ENCODE results near the gene NKAIN4. TPM values are rescaled to one million over a fixed set of nuclear protein-coding genes. Genes with fewer than 3 reads are reported as not detected.
A peak's percentile ranks its signal among the peaks of the same experiment; 100 is the strongest.

The NKAIN4 gene
- total and polyA plus RNA-seq, 2 experiments from 2014 or later: 13.5 to 21.0 TPM

DNA sequence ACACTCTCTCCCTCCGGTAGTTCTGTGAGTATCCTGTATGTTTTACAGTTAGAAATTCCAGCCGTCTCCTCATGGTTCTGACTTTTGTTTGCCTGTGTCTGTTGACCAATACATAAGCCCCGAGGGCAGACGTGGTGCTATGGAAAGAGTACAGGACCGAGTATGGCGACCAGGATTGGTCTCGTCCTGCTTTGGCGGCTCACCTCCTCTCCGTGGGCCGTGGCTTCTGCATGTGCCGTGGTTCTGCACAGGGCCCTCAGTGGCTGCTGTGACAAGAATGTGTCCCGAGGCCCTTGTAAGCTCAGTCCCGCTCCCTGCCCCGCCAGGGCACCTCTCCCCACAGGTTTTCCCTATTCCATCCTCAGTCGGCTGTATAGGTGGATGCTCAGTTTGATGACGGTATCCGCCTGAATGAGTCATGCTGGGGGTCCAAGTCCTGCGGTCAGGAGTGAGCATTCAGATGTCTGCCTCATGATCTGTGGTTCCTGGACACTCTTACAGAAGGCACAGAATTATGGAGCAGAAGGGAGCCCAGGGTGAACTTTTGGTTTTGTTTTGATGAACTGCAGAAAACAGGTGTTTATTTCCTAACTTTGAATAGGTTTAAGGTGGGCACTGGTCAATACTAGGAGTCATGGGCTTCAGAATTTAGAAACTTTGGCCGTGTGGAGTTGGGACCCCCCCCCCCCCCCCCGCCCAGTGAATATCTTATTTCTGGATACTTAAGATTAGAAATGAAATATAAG, 19.5 kb upstream of the NKAIN4 start:
- H3K4me2 ChIP-seq: peak overlapping the region; percentile 86
- peak overlapping the region; percentile 57 for H3K27ac ChIP-seq
- H3K36me3 ChIP-seq (replicated peaks; ENCODE audit: insufficient read depth, low read depth): no peaks in the 10 kb centered on the region
- H3K9me3 ChIP-seq (ENCODE audit: low read depth): no peaks in the 10 kb centered on the region
- peak overlapping the region; percentile 83 for H3K4me3 ChIP-seq
- peaks cover 38% of the 10 kb centered on the region for H4K20me1 ChIP-seq (ENCODE audit: insufficient read depth, poor library complexity, severe bottlenecking)
- H3K27me3 ChIP-seq: no peaks in the 10 kb centered on the region
- H3K4me1 ChIP-seq (ENCODE audit: insufficient read depth): peaks cover 15% of the 10 kb centered on the region
- H3K9me2 ChIP-seq (replicated peaks; ENCODE audit: insufficient read depth): no peaks in the 10 kb centered on the region
- DNase-seq (ENCODE audit: low spot score): peak; percentile 74
- 37% methylated on average over 20 of the region's 20 CpGs for WGBS (ENCODE audit: low lambda C conversion rate, missing lambda C conversion rate)
- TF ChIP-seq, protein P1, sequence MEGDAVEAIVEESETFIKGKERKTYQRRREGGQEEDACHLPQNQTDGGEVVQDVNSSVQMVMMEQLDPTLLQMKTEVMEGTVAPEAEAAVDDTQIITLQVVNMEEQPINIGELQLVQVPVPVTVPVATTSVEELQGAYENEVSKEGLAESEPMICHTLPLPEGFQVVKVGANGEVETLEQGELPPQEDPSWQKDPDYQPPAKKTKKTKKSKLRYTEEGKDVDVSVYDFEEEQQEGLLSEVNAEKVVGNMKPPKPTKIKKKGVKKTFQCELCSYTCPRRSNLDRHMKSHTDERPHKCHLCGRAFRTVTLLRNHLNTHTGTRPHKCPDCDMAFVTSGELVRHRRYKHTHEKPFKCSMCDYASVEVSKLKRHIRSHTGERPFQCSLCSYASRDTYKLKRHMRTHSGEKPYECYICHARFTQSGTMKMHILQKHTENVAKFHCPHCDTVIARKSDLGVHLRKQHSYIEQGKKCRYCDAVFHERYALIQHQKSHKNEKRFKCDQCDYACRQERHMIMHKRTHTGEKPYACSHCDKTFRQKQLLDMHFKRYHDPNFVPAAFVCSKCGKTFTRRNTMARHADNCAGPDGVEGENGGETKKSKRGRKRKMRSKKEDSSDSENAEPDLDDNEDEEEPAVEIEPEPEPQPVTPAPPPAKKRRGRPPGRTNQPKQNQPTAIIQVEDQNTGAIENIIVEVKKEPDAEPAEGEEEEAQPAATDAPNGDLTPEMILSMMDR (IDR thresholded peaks at IDR 0.05; ENCODE audit: poor library complexity): no peak
- TF ChIP-seq EZH2phosphoT487 (IDR thresholded peaks at IDR 0.05; ENCODE audit: low read depth, severe bottlenecking, unreplicated experiment): no peak
- TF ChIP-seq EZH2 (IDR thresholded peaks at IDR 0.05; ENCODE audit: borderline replicate concordance): no peak
- H3K79me2 ChIP-seq: peaks cover 59% of the 10 kb centered on the region
- H2AFZ ChIP-seq: no peak overlapping the region

DNA sequence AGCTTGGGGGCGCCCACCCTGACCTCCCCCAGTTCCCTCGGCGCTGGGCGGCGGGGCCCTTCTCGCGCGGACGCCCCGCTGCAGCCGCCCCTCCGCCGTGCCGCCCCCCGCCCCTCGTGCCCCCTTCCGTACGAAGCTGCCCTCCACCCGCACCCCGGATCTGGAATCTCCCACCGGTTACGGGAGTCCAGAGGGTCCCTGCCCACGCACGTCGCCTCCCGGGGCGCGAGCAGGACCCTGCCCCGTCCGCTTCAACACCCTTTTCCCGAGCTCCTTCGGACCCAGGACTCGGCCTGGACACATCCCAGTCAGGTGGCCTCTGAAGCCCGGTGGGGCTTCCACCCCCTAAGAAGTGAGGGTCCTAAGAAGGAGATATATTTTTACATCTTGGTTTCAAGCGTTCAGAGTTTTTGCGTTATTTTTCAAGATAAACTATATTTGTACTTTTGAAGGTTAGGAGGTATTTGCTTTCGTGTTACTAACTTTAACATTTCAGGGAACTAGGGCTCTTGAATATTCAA, 18.9 kb upstream of the NKAIN4 start:
- peaks cover 59% of the 10 kb centered on the region for H3K79me2 ChIP-seq
- peak overlapping the region; percentile 83 for H3K4me3 ChIP-seq
- H3K9me3 ChIP-seq (ENCODE audit: low read depth): no peaks in the 10 kb centered on the region
- TF ChIP-seq EZH2 (IDR thresholded peaks at IDR 0.05; ENCODE audit: borderline replicate concordance) (no peak), EZH2phosphoT487 (IDR thresholded peaks at IDR 0.05; ENCODE audit: low read depth, severe bottlenecking, unreplicated experiment) (no peak)
- TF ChIP-seq, protein P1 (IDR thresholded peaks at IDR 0.05; ENCODE audit: poor library complexity): no peak
- H3K9me2 ChIP-seq (replicated peaks; ENCODE audit: insufficient read depth): no peaks in the 10 kb centered on the region
- H3K27ac ChIP-seq: peak overlapping the region; percentile 57
- H3K27me3 ChIP-seq: no peaks in the 10 kb centered on the region
- peak overlapping the region; percentile 86 for H3K4me2 ChIP-seq
- H2AFZ ChIP-seq: no peak overlapping the region
- no peaks in the 10 kb centered on the region for H3K36me3 ChIP-seq (replicated peaks; ENCODE audit: insufficient read depth, low read depth)
- peaks cover 38% of the 10 kb centered on the region for H4K20me1 ChIP-seq (ENCODE audit: insufficient read depth, poor library complexity, severe bottlenecking)
- WGBS (ENCODE audit: low lambda C conversion rate, missing lambda C conversion rate): 3% methylated on average over 19 of the region's 37 CpGs
- peaks cover 21% of the 10 kb centered on the region for H3K4me1 ChIP-seq (ENCODE audit: insufficient read depth)
- no peak for DNase-seq (ENCODE audit: low spot score)

DNA sequence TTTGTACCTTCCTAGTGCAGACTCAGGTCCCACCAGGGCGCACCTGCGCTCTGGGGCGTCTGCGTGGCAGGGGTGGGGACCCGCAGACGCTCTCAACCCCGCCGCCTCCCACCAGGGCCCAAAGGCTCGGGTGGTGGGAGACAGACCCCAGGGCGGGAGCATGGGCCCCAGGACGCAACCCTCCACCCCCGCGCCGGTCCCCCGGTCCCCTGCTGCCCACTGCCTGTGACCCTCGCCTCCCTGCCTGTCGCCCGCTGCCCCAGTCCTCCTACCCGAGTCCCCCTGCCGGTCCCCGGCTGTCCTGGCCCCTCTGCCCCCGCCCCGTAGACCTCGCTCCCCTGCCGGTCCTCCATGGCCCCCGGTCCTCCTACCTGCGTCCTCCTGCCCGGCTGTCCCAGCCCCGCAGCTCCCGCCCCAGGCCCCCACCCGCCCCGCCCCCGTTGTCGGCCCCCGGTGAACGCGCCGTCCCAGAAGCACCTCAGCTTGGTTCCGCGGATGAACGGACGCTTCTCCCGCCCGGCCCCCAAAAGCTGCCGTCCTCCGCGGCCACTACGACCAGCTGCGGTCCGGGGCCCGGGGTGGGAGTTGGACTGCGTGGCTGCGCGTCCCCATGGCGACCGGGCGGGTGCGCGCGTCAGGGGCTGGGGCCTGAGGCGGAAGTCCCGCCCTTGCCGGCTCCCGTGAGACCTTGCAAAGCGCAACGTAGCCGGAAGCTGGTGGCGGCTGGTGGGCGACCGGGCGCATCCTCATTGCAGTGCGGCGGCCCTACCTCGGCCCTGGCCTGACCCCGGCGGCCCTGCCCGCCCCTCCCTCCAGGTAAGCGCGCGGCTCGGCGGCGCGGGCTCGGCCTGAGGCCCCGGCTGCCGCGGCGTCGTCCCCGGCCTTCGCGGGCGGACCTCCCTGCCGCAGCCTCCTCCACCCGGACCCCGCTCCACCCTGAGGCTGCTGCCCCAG, 18.1 kb upstream of the NKAIN4 start, which contains the start of gene ARFGAP1:
Gene ARFGAP1 (plus strand): TSS at position 709 of the 954 bp plus-strand sequence. CDS start 2,768 bp downstream, outside the sequence.
- no peaks in the 10 kb centered on the region for H3K9me3 ChIP-seq (ENCODE audit: low read depth)
- peak within 1 kb of the TSS; percentile 88 for H3K4me2 ChIP-seq
- DNase-seq (ENCODE audit: low spot score): peak; percentile 96
- H3K27ac ChIP-seq: peak within 1 kb of the TSS; percentile 57
- H3K27me3 ChIP-seq: no peaks in the 10 kb centered on the region
- peak within 1 kb of the TSS; percentile 53 for H2AFZ ChIP-seq
- H3K9me2 ChIP-seq (replicated peaks; ENCODE audit: insufficient read depth): no peaks in the 10 kb centered on the region
- 4% methylated on average over 37 of the region's 97 CpGs for WGBS (ENCODE audit: low lambda C conversion rate, missing lambda C conversion rate)
- no peaks in the 10 kb centered on the region for H3K36me3 ChIP-seq (replicated peaks; ENCODE audit: insufficient read depth, low read depth)
- H3K4me3 ChIP-seq: peak within 1 kb of the TSS; percentile 83
- peaks cover 24% of the 10 kb centered on the region for H3K4me1 ChIP-seq (ENCODE audit: insufficient read depth)
- H3K79me2 ChIP-seq: peaks cover 59% of the 10 kb centered on the region
- TF ChIP-seq, protein P1 (IDR thresholded peaks at IDR 0.05; ENCODE audit: poor library complexity): no peak
- TF ChIP-seq EZH2phosphoT487 (IDR thresholded peaks at IDR 0.05; ENCODE audit: low read depth, severe bottlenecking, unreplicated experiment) (no peak), EZH2 (IDR thresholded peaks at IDR 0.05; ENCODE audit: borderline replicate concordance) (no peak)
- peaks cover 35% of the 10 kb centered on the region for H4K20me1 ChIP-seq (ENCODE audit: insufficient read depth, poor library complexity, severe bottlenecking)
